ENCODE measurements around the gene UQCR11.

- TF ChIP-seq GTF2F1 (IDR thresholded peaks at IDR 0.05; ENCODE audit: borderline replicate concordance, low read depth, low read length): no peak
- no peak for TF ChIP-seq PHF8 (conservative IDR thresholded peaks at IDR 0.05; ENCODE audit: low read depth, low read length)
- TF ChIP-seq CTCF (IDR thresholded peaks at IDR 0.05; ENCODE audit: control extremely low read depth in 1 of 3, insufficient read depth in 1 of 3, low read depth in 1 of 3, low read length in 3 of 3): no peak
- TF ChIP-seq BRCA1 (IDR thresholded peaks at IDR 0.05; ENCODE audit: low read depth, low read length): no peak
- no peak for TF ChIP-seq TAF1 (IDR thresholded peaks at IDR 0.05; ENCODE audit: low read depth, low read length)
- no peak for TF ChIP-seq RFX5 (IDR thresholded peaks at IDR 0.05; ENCODE audit: borderline replicate concordance, low read depth, low read length)
- TF ChIP-seq ATF2 (IDR thresholded peaks at IDR 0.05; ENCODE audit: low read length): no peak
- no peak for TF ChIP-seq NRF1 (IDR thresholded peaks at IDR 0.05; ENCODE audit: low read depth, low read length)
- TF ChIP-seq SP1 (IDR thresholded peaks at IDR 0.05; ENCODE audit: low read depth, low read length): no peak
- no peak for TF ChIP-seq EZH2 (IDR thresholded peaks at IDR 0.05; ENCODE audit: low read depth, low read length, severe bottlenecking)
- TF ChIP-seq CREB1 (IDR thresholded peaks at IDR 0.05): no peak
- TF ChIP-seq RAD21 (IDR thresholded peaks at IDR 0.05 in 1 of 2, conservative IDR thresholded peaks at IDR 0.05 in 1 of 2; ENCODE audit: low read depth in 2 of 2, low read length in 2 of 2): no peak
Observed at GRCh38 chr19:1636325-1637236, 31.3 kb upstream of the UQCR11 start.
